Epithelial cell of prostate (primary cell): ENCODE measurements around the gene RBKS.

Experiments
- DNase-seq: peaks from one replicate; pipeline ENCODE4 v3.0.0-alpha.2; 2011; ENCODE audit warnings: low read depth, low spot score
- H3K27ac ChIP-seq: fragments of 450-650 bp; 2 replicates; pipeline ENCODE4 v1.5.1; 2017; ENCODE audit warnings: mild to moderate bottlenecking

RBKS gene

DNA sequence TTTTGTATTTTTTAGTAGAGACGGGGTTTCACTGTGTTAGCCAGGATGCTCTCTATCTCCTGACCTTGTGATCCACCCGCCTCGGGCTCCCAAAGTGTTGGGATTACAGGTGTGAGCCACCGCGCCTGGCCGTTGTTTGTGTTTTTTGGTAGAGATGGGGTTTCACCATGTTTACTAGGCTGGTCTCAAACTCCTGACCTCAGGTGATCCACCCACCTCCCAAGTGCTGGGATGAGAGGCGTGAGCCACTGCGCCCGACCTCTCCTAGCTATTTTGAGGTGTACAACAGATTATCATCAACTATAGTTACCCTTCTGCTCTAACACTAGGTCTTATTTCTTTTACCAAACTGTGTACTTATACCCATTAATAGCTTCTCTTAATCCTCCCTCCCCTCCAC is 147.6 kb downstream of the RBKS start:
- no peak overlapping the region for H3K27ac ChIP-seq
- DNase-seq, result no peak

DNA sequence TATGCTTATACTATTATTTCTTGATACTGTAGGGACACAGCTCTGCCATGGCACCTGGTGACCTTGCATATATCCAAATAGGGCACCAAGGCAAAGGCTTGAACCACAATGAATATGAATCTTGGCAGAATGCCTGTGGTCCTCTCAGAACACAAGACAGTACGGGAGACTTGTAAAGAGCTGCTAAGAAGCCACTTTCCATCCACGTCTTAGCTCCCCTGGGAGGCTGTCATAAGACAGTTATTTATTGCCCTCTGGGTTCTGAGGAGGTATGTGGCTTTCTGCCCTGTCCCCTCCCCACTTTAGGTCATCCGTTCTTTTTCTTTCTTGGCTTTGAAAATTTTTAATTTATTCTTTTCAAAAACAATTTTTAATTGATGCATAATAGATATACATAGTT is 148.5 kb downstream of the RBKS start:
- DNase-seq, result no peak
- H3K27ac ChIP-seq, result no peak overlapping the region

DNA sequence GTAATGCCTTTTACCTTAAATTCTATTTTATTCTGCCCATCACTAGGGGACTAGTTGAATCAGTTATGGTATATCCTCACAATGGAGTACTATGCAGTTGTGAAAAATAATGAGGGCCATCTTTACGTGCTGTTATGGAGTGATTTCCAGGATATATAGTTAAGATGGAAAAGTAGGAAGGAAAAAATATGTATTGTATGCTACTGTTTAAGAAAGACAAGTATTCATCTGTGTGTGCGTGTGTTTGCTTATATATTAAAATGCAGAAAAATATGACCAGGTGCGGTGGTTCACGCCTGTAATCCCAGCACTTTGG is 151.2 kb downstream of the RBKS start:
- DNase-seq, result no peak

DNA sequence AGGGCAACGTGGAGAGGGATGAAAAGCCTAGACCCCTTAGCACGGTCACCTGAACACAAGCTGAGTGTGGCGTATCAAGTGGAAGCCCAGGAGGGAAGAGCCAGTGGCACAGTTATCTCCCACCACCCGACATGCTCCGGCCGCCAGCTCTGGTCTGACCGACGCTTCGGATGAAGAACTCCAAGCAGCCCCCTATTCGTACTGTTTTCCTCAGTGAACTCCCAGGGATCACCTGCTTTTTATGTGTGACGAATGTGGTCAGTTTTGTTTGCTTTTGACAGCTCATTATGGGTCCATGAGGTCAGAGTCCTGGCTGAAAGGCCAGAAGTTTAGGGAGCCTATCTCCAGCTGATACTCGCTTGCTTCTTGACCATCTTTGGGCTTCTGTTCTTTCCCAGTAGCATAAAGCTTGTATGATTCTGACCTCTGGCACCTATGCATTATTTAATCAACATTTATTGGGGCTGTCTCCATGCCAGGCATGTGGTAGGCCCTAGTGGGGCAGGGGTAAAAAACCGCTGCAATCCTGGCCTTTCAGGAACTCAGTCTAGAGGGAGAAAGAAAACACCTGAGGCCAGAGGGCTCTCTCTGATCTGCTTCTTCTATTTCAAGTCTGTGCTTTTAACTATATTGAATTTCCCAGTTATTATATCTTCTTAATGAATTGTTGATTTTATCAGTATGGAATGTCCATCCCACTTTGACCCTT is 151.7 kb downstream of the RBKS start:
- H3K27ac ChIP-seq, result peak overlapping the region; percentile 64
- no peak for DNase-seq

More for the DNA sequence above, 151.2 kb downstream of the RBKS start:
- no peak overlapping the region for H3K27ac ChIP-seq

DNA sequence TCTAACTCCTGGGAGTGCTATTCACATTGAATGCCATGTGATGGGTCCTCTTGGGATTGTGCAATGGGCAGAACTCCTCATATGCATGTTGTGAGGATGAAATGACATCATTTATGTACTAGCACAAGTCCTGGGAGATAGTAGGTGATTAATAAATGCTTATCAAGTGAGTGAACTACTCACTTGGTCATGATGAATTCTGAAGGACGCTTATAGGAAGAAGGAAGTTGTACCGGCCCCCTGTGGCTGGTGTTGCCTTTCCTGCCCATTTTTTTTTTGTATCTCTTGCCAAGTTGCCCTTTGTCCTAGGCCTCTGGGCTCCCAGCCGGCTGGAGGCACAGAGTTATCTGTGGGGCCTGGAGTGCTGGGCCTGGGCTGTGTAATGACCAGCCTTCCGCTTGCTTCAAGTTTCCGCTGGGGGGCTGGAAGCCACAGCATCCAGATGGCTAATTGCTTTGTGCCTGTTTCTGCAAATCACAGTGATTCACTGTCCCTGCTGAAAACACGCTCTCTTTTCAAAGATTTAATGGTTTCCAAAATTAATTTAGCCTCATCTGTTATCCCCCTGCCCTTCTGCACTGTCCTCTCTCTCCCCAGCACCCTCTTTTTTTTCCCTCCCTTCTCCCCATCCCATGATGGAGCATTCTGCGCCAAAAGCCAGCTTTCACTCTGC is 152.4 kb downstream of the RBKS start:
- peak overlapping the region; percentile 64 for H3K27ac ChIP-seq

DNA sequence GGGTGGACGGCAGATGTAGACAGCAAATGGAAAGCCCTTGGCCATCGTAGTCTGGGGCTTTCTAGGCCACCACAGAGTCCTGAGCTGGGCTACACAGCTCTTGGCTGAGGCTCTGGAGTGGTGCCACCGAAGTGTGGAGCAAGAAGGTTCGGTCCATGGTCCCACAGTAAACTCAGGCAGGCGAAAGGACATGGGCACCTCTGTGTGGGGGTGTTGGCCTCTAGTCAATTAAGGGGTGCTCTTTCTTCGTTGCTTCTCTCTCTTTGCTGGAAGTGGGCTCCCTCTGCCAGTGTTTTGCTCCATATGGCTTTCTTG is 153.3 kb downstream of the RBKS start:
- peak overlapping the region; percentile 64 for H3K27ac ChIP-seq
- no peak for DNase-seq

More for the DNA sequence above, 152.4 kb downstream of the RBKS start:
- DNase-seq, result peak; percentile 81

DNA sequence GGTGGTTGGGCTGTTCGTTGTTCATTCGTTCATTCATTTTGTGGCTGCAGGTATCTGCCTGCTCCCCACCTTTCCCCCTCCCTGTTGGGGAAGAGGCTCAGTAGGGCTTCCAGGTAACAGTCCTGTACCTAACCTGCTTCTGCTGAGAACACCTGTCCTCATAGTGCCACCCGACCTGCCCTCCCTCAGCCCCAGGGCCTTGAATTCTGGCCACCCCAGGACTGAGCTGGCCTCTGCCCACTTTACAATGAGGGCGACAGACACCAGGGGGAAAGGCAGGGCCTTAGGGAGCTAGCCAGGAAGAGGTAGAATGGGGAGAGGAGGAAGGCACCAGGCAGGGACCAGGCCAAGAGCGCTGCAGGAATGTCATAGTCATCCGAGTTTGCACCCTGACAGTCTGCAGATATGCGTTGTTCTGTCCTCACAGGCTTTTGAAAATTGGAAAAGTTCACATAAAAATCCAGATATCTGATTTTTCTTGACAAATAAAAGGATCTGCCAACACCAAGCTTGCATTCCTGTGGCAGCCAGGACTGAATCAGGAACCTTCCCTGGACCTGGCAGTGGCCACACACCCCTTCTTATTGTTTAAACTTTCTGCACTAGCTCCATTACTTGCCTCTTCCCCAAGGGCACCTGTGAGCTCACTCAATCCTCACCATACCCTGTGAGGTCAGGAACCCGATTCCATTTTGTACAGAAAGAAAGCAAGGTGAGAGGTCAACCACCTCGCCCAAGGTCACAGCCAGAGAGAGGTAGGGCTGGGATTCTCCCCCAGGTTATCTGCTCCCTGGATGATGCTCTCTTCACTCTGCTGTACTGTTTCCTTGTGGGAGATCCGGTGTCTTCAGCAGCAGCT is 153.9 kb downstream of the RBKS start:
- H3K27ac ChIP-seq, result peak overlapping the region; percentile 64
- no peak for DNase-seq

DNA sequence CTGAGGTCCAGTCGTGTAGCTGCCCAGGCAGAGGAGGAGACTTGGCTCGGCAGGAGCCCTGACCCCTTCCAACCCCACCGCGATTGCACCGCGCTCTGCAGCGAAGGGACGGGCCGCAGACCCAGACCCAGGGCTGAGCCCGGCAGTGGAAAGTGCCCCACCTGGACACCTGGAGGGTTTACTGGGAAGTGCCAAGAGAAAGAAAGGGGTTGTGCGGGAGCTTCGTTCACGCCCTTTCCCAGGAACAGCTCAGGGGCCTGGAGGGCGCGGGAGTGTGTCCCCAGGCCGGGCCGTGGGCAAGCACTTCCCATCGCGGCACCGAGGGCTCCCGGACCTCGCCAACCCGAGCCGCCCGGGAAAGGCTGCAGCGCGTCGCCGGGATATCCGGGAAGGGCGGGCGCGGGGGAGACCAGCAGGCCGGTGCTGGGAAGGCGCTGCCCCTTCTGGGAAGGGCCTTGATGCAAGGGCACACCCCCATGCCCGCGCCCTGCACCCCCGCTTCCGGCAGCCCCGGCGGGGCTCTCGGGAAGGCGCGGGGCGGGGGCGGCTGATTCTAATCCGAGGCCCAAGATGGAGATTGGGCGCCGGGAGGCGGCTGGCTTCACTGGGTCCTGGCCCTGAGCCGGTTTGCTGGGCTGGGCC is 154.8 kb downstream of the RBKS start:
- H3K27ac ChIP-seq, result peak overlapping the region; percentile 64

DNA sequence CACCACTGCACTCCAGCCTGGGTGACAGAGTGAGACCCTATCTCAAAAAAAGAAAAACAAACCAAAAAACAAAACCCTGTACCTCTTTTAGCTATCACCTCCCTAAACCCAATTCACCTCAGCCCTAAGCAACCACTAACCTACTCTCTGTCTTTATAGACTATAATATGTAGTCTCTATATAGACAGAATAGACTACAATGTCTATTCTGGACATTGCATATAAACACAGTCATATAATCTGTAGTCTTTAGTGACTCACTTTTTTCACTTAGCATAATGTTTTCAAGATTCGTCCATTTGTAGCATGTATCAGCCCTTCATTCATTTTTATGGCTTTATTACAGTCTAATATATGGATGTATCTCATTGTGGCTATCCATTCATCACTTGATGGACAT is 155.9 kb downstream of the RBKS start:
- no peak for DNase-seq
- H3K27ac ChIP-seq, result no peak overlapping the region

More for the DNA sequence above, 154.8 kb downstream of the RBKS start:
- no peak for DNase-seq
